Mucosa of gallbladder (tissue), 1 donor: ENCODE measurements around the gene ERC2. TPM values are rescaled to one million over a fixed set of nuclear protein-coding genes. Genes with fewer than 3 reads are reported as not detected.

Experiments
- DNase-seq: peaks from one replicate; pipeline ENCODE4 v3.0.0-alpha.2; 2020; ENCODE audit warnings: low spot score
- total RNA-seq: library from RNA; stranded (reverse); gene quantifications from one replicate; pipeline ENCODE4 v1.2.1, GENCODE V29; 2021
- donor health status: DM: no; HTN: no; CAD: no.

The ERC2 gene
- total RNA-seq, 1 donor from 2014 or later: 4.2 TPM

DNA sequence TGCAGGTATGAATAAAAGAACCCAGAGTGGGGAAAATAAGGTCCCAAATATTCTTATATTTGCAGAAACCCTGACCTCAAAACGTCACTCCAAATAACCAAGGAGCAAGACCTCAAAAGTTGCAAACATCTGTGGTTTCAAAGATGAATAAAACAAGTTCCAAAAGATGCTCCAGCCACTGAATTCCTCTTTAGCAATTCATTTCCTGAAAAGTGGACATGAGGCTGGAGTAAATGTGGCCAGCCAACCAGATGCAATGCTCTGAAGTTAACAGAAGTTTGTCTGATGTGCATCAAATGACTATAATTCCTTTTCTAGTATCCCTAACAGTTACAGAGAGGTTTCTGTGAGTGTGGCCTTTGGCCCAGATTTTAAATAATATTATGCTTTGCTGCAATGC lies 910.0 kb downstream of the ERC2 start:
- DNase-seq: no peak

DNA sequence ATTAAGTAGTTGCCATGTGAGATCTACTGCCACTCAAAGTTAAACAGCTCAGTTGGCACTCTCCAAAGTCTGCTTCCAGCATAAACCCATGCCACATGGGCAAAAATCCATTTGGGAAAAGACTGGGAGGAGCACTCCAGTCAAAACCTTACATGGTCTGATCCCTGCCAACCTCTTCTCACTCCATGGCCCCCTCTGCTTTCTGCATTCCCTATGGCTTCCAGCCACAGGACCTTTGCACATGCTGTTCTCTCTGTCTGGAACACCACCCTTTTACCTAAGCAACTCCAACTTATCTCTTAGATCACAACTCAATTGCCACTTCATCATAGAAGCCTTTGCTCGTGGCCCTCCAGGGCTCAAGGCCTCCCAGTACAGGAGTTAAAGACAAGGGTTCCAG lies 910.7 kb downstream of the ERC2 start:
- no peak for DNase-seq

DNA sequence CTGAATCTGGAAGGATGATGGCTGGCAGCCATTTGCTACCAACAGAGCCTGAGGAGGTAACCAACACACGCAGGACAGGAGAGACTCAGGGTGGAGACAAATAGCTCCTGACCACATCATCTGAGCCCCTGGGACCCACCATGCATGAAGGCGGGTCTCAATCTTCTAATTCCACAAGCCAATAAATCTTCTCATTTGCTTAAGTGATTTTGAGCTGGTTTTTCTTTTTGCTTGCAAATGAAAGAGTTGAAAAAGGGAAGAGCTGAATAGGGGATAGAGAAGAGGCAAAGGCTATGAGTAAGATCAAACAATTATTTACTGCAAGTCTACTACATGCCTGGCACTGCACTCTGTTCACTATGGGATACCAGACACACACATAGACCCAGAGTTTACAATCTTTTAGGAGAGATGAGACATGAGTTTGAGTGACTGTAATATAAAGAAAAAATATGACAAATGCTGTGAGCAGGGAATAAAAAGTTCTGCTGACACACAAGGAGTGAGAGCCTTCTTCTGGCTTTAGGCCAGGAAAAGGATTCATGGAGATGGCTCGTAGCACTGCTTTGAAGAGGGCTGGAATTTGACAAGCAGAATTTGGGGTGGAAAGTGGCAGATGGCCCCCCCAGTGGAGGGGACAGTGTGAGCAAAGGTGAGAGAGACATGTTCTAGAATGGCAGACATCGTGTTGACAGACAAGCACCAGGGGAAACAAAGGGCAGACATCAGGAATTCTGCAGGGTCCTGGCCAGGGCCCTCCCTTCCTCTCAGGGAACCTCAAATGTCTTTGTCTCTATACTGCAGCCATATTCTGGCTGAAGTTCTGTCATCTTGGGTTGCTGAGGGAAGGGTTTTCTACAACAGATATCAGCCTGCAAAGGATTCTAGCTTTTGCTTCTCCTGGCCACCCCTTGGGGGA lies 911.4 kb downstream of the ERC2 start:
- no peak for DNase-seq

DNA sequence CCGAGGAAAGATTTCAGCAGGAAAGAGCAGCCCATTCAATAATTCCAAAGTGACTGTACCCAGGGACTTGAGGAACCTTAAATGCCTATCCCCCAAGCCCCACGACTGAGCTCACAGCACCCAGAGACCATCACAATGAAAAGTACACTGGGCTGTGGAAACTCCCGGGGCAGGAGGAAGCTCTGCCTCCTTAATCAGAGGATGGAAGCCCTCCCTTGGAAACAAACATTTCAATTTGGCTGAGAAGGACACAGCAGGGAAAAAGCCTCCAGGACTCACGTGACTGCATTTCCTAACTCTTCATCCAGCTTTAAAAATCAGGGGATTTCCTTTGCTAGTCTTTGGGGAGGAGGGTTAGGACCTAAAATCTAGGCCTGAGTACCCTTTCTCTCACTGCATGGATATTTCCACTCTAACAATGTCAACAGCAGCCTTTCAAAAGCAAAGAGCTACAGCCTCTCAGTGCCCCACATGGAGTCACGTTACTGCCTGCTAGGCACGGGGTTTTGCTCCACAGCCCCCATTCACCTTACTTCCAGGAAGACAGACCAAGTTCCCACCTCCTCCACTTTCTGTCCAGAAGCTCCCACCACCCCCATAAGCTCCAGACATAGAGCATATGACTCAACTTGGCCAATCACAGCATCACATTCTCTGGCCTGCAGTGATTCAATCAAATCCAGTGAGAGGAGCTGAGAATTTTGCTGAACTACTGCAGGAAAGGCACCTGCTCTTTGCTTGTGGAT lies 912.2 kb downstream of the ERC2 start:
- DNase-seq: no peak

DNA sequence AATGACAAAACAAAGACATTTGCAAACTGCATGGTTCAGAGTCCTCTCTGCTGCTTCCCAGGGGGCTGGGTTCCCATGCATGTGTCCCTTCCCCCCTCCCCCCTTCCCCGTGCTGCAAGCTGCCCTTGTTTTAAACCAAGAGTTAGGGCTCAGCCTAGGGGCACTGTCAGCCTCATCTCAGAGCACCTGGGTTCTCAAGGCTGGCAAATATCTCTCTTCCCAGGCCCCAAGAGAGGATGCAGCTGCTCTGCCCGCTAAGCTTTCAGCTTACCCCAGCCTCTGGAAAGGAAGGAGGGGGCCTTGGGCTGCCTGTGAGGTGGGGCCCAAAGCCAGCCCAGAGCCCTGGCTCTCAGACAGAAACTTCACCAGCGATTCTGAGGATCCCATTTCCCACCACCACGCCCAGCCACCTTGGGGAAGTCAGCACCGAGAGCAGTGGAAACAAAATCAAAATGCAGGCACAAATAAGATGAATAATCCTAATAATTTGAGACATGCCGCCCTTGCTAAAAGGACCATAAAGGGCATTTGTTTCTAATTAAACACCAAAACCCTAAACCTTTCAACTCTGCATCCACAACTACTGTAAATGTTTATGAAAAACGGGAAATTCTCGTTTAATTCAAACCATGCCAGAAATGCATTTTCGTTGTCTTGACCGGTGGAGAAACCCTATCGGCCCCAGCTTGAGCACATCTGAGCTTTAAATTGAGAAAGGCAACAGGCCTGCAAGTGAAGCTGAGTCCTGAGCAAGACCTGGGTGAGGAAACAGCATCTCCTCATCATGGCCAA lies 913.4 kb downstream of the ERC2 start:
- DNase-seq: no peak

DNA sequence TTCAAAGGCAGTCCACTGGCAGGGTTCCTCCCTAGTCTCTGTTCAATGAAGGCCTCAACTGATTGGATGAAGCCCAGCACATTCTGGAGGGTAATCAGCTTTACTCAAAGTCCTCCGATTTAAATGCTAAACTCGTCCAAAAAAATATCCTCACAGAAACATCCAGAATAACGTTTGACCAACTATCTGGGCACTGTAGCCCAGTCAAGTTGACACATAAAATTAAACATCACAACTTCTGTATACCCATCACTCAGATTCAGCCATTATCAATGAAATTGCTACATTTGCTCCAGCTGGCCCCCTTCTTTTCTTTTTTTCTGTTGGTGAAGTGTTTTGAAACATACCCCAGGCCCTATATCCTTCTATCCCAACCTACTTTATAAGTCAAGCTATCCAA lies 916.6 kb downstream of the ERC2 start:
- no peak for DNase-seq

DNA sequence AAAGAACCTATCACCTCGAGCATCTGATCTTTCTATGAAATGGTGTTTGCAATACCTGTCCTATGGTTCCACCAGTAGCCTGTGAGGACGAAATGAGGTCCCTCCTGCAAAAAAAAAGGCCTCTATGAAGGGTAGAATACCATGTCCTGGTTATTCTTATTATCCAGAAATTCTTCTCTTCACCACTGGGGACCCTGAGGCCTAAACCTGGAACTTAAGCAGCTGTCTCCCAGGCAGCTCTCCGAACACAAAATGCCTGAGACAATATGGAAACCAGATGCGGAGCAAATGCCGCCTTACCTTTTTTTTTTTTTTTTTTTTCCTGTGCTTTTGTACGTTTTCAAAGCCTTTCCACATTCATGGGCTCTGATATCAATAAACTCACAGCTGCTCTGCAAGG lies 919.1 kb downstream of the ERC2 start:
- DNase-seq: no peak

DNA sequence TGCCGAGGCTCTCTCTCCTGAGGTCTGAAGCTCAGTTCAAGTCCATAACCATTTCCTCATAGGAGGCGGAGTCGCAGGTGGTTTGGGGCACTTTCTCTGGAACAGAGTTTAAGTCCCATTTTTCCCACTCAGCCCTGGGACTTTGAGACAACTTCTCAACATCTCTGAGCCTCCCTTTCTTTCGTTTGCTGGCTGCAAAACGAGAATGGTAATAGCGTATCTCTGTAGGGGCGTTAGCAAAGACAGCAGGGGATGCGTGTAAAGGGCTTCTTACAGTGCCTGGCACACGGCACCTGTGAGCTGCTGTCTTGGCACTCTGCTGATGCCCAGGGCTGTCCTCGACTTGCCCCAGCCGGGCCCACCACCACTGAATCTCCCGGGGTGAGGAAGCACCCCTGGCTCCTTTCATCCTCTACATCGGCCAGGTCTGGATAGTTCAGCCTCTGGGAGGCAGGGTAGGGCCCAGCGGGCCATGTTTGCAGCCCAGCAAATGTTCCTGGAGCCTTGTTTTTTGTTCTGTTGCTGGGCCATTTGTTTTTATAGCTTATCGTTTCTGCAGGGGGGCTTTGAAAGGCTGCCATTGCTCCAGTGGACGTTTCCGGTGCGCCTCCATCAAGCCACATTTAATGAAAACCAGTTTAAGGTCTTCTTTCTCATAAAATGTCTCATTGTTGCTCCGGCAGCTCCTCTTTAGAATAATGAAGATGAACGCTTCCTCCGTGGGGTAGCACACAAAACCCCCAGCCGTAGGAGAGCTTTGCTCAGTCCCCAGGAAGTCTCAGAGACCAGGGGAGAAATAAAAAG lies 921.2 kb downstream of the ERC2 start:
- DNase-seq: no peak

DNA sequence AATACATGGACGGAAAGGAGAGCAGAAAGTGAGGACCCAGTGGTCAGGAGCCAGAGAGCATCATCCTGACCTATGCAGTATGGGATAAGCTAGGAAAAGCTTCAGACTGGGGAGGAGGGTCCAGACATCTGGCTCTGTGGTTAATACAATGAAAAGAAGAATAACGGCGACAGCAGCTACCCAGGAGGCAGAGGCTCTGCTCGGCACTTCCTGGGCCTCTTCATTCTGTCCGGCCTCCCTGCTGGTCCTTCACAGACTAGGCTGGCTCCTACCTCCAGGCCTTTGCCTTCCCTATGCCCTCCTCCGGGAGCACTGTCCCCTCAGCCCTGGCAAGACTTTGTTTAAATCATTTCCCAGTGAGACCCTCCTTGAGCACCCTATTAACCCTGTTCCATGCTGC lies 922.3 kb downstream of the ERC2 start:
- DNase-seq: no peak

DNA sequence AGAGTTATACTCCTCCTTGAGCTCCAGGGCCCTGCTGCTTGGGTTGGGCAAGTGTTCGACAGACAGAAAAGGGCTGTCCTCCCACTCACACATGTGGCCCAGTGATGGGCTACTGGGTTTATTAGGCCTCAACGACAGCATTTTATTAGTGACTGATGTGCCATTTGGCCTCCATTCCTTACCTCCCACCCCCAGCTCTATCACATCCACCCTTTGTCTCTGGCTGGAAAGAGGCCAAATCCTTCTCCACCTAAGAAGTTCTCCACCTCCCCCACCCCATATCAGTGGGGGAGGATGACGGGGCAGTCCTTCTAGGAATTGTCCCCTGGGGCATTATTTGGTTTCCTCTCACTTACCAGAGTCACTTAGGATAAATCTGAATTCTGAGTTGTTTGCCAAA lies 924.0 kb downstream of the ERC2 start:
- DNase-seq: no peak

DNA sequence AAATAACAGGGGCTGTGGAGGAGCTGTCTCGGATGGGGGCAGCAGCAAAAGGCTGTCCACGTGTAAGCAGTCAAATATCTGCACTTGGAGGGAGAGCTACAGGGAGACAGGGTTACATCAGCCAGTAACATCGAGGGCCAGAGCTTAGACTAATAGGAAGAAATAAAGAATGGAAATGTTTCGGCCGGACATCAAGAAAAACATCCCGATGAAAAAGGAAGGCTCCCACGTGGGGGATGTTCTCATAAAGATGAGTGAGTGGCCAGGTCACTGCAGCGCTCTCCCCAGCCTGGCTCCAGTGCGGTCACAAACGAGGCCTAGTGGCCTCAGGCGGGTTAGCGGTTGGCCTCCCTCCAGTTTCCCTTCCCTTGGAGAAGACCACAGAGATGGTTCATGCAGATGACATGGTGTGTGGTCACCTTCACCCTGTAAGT lies 925.1 kb downstream of the ERC2 start:
- no peak for DNase-seq

DNA sequence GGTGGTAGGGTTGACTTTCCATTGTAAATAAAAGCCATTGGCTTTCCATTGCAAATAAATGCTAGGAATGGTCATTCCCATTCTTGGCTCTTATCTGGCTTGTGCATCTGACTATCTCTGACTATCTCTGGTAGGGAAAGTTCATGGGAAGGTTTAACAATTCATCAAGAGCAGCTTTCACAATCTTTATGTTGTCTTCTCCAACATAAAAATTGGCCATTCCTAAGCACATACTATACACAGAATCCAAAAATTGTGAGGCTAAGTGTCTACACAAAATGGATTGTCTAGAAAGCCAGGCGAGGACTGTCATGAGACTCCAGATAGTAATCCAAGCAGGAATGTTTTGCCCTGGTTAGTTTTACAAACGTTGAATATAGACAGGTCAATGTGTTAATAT lies 926.8 kb downstream of the ERC2 start:
- DNase-seq: no peak

DNA sequence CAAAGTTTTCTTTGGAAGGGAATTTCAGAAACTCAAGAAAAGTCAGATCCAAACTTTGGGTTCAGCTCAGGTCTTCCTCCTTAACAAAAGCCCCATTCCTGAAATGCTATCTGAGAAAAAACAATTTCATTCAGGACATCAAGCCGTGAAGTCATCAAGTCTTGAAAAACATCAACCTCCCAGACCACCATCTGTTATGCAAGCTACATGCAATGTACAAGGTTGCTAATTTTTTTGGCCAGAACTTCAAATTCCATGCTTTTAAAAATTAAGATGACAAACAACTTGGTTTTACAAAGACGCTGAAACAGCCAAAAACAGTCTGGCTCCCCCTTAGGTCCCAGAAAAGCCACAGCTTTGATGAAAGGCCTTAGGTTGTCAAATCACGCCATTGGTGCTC lies 927.3 kb downstream of the ERC2 start:
- no peak for DNase-seq

DNA sequence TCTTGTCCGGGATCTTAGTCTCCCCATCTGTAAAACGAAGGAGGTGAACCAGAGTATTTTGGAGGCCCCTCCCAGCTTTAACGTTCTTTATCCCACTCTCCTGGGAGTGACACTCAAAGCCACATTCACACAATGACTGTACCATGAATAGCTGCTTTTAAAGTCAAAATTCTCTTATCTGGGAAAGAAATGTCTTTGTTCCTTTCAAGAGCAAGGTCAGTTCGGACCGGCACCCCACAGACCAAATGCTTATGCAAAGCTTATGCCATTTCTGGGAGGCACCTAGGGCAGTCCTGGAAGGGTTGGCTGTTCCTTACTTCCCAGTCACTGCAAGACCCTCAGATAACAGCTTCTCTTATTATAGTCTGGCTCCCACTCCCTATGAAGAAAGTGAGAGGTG lies 927.7 kb downstream of the ERC2 start:
- DNase-seq: no peak

DNA sequence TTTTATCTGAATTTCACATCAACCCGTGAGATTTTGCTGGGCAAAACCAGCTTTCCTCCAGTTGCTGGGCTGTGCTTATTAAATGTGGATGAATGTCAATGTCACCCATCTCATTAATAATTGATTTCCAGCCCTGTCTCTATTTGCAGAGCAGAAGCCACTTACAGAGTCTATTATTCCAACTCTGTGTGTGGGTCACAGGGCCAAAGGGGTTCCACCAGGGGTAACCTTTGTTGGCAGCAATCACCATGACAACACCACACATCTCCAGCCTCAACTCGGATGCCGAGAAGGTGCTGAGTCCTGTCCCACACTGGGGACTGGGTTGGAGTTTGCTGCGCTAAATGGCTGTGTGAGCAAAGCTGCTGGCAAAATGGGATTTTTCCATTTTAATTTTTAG lies 930.1 kb downstream of the ERC2 start:
- no peak for DNase-seq

DNA sequence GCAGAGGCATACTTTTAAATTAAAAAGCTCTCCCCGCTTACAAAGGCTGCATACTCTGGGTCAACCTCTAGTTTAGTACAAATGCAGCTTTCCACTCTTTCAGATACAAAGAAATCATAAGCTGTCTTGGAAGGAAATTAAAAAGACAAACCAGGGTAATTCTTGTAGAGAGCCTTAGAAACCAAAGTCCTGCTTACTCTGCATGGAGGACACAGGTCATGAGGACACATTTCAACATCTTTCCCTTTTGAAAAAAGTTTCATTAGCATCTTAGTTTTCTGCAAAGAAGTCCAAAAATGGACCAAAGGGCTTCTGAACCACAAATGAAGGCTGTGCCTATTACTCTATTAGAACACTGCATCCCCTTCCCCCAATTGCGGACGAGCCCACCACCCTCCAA lies 930.7 kb downstream of the ERC2 start:
- DNase-seq: no peak

DNA sequence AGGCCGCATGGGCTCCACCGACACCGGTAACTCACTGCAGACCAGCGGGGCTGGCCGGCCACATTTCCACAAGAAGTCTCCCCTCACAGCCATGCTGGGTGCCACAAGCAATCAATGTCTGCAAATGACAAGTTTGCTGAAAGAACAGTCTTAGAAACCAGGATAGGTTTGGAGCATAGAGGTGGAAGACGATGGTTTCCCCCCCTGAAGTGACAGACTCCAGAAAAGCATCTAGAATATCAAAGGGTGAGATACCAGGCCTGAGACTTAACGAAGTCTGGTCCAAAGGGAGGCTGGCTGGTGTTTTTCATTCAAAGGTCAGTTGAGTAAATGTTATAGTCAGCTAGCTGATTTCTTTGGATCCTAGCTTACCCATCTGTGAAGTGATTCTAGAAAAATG lies 931.1 kb downstream of the ERC2 start:
- no peak for DNase-seq

DNA sequence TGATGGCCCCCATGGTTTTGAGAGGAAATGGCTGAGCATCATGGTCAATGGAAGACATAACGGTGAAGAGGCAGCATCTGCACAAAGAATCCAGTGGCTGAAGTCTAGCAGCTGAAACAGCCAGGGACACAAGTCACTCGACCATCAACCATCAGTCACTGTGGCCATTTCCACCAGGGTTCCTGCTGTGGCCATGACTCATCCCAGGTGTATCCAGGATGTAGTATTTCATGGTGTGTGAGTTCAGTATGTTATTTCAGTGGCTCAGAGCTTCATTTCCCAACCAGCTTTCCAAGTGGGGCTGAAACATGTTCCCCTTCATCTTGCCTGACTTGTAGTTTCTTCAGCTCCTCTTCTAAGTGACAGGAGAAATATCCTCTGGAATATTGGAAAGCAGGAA lies 933.4 kb downstream of the ERC2 start:
- DNase-seq: no peak

DNA sequence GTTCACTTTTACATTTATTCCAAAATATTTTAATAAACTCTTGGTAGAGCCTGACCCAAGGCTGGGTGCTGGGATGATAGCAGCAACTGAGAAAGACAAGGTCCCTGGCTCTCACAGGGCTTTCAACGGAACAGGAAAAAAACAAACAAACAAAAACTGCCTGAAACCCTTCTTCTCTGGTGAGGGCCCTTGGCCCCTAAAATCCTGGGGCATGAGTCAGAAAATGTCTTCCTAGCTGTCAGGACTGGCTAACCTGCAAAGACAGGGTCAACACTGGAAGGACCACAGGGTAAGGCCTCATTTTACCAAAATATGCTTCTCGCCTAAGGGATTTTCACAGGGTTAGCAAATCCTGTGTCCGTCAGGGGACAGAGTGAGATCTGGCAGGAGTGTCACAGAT lies 935.5 kb downstream of the ERC2 start:
- no peak for DNase-seq

DNA sequence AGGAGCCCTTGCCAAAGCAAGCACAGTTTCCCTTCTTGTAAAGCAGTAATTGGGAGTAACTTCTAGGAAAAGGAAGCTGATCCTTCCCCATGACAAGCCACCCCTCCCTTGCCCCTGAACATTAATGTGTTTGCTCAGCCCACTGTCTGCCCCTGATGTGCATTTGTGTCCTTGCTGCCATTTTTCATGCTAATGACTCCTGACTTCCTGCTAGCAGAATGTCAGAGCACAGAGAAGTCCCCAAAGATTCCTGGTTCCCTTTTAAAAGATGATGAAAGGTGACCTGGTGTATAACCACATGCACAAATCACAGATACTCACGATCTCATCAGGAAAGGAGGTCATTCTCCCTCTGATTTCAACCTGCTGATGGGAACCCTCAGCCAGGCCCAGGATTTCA lies 936.9 kb downstream of the ERC2 start:
- DNase-seq: no peak

DNA sequence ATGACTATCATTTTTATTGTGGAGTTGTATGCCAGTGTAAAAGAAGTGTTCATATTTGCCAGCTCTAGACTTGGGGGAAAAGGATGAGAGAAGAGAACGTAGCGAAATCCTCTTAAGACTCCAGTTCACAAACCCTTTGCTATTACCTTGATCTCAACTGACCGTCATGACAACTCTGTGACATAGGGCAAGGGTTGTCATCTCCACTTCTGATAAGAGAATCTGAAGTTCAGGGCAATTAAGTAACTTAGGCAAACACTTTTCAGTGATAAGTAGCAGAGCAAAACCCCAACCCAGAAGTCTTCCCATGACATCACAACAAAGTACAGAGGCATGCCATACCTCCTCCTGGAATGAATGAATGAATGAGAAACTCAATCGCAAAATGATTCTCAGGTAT lies 940.9 kb downstream of the ERC2 start:
- no peak for DNase-seq
